Mesenchymal stem cell (in vitro differentiated cells and primary cell): Measurements from ENCODE around the gene JAKMIP2.
A peak's percentile ranks its signal among the peaks of the same experiment; 100 is the strongest.

Source experiments
- DNase-seq: peaks from one replicate; pipeline ENCODE4 v3.0.0-alpha.2; 2013
- H2AFZ ChIP-seq: one replicate; pipeline ENCODE4 v1.6.1; 2013; ENCODE audit warnings: low read depth, mild to moderate bottlenecking, control low read depth, inconsistent platforms, low read length, moderate library complexity
- H2AK5ac ChIP-seq: 2 replicates; pipeline ENCODE4 v1.6.1; 2013; ENCODE audit warnings: low read length, moderate library complexity, mild to moderate bottlenecking, inconsistent platforms; ENCODE audit not compliant: severe bottlenecking
- H2BK120ac ChIP-seq: one replicate; pipeline ENCODE4 v1.6.1; 2013; ENCODE audit warnings: low read depth, mild to moderate bottlenecking, inconsistent platforms, low read length, moderate library complexity
- H2BK12ac ChIP-seq, 2 experiments: one replicate each; pipeline ENCODE4 v1.6.1; 2013; ENCODE audit warnings: inconsistent platforms in 2 of 2, low read length in 2 of 2, mild to moderate bottlenecking in 2 of 2, moderate library complexity in 2 of 2, control low read depth in 1 of 2
- H2BK15ac ChIP-seq: one replicate; pipeline ENCODE4 v1.6.1; 2013; ENCODE audit warnings: mild to moderate bottlenecking, low read depth, inconsistent platforms; ENCODE audit not compliant: poor library complexity, severe bottlenecking
- H2BK5ac ChIP-seq: 2 replicates; pipeline ENCODE4 v1.6.1; 2013; ENCODE audit warnings: low read depth, mild to moderate bottlenecking, low read length, control low read depth, inconsistent platforms; ENCODE audit not compliant: poor library complexity, severe bottlenecking
- H3K14ac ChIP-seq, 2 experiments: one replicate each; pipeline ENCODE4 v1.6.1; 2013; ENCODE audit warnings: inconsistent platforms in 2 of 2, low read length in 2 of 2, control low read depth in 1 of 2, mild to moderate bottlenecking in 1 of 2, moderate library complexity in 1 of 2
- H3K18ac ChIP-seq, 2 experiments: one replicate each; pipeline ENCODE4 v1.6.1; 2013; ENCODE audit warnings: inconsistent platforms in 2 of 2, low read length in 2 of 2, control low read depth in 1 of 2, low read depth in 1 of 2, mild to moderate bottlenecking in 1 of 2
- H3K23ac ChIP-seq, 2 experiments: one replicate each; pipeline ENCODE4 v1.6.1; 2013; ENCODE audit warnings: inconsistent platforms in 2 of 2, low read length in 2 of 2, mild to moderate bottlenecking in 2 of 2, moderate library complexity in 2 of 2, control low read depth in 1 of 2
- H3K27ac ChIP-seq: 2 replicates; pipeline ENCODE4 v1.5.1; 2013; ENCODE audit warnings: mild to moderate bottlenecking, moderate library complexity, low read length, control low read depth, inconsistent platforms; ENCODE audit not compliant: poor library complexity, severe bottlenecking
- H3K27me3 ChIP-seq, 2 experiments: 2 replicates each; pipeline versions ENCODE4 v1.6.1 to v1.7.0; 2013; ENCODE audit warnings: low read length in 2 of 2, mild to moderate bottlenecking in 2 of 2, moderate library complexity in 2 of 2, control low read depth in 1 of 2, inconsistent platforms in 1 of 2; ENCODE audit not compliant: control insufficient read depth in 1 of 2, insufficient read depth in 1 of 2
- H3K36me3 ChIP-seq, 2 experiments: 2 replicates each; pipeline versions ENCODE4 v1.6.1 to v1.7.0; 2013; ENCODE audit warnings: low read length in 2 of 2, control low read depth in 1 of 2, inconsistent platforms in 1 of 2, low read depth in 1 of 2, mild to moderate bottlenecking in 1 of 2; ENCODE audit not compliant: insufficient read depth in 2 of 2, control insufficient read depth in 1 of 2
- H3K4ac ChIP-seq, 2 experiments: one replicate each; pipeline ENCODE4 v1.6.1; 2013; ENCODE audit warnings: inconsistent platforms in 2 of 2, low read length in 2 of 2, mild to moderate bottlenecking in 2 of 2, moderate library complexity in 2 of 2, control low read depth in 1 of 2, low read depth in 1 of 2
- H3K4me1 ChIP-seq: 2 replicates; pipeline ENCODE4 v1.6.1; 2013; ENCODE audit warnings: low read depth, low read length, control low read depth; ENCODE audit not compliant: control insufficient read depth, insufficient read depth
- H3K4me2 ChIP-seq: 2 replicates; pipeline ENCODE4 v1.6.1; 2013; ENCODE audit warnings: low read length, mild to moderate bottlenecking, inconsistent platforms; ENCODE audit not compliant: poor library complexity, severe bottlenecking
- H3K4me3 ChIP-seq, 2 experiments: 2 replicates each; pipeline versions ENCODE4 v1.5.1 to v1.7.0; 2013; ENCODE audit warnings: low read length in 2 of 2, mild to moderate bottlenecking in 2 of 2, control low read depth in 1 of 2, low read depth in 1 of 2; ENCODE audit not compliant: insufficient read depth in 1 of 2
- H3K79me1 ChIP-seq: replicated peaks from 2 replicates; pipeline ENCODE4 v1.6.1; 2013; ENCODE audit warnings: mild to moderate bottlenecking, control low read depth, low read length, inconsistent platforms; ENCODE audit not compliant: poor library complexity, severe bottlenecking
- H3K9ac ChIP-seq: 2 replicates; pipeline ENCODE4 v1.7.0; 2013; ENCODE audit warnings: mild to moderate bottlenecking, low read length, moderate library complexity
- H3K9me3 ChIP-seq: 2 replicates; pipeline ENCODE4 v1.7.0; 2013; ENCODE audit warnings: mild to moderate bottlenecking, low read length; ENCODE audit not compliant: control insufficient read depth
- H4K8ac ChIP-seq: one replicate; pipeline ENCODE4 v1.6.1; 2013; ENCODE audit warnings: inconsistent platforms, mild to moderate bottlenecking, low read length, moderate library complexity
- H4K91ac ChIP-seq: one replicate; pipeline ENCODE4 v1.6.1; 2013; ENCODE audit warnings: mild to moderate bottlenecking, low read length, inconsistent platforms
- WGBS: methylation state at CpG from one replicate; pipeline ENCODE4 v1.1.7; 2013; ENCODE audit warnings: mixed read lengths; 5-methylcytosine and 5-hydroxymethylcytosine counted together

The JAKMIP2 gene

GRCh38 chr5:147565524-147565923 is 217.0 kb downstream of the JAKMIP2 start:
- Histone ChIP-seq H3K4me3 (no peak overlapping the region), H2AFZ (no peak overlapping the region), H3K18ac (no peak overlapping the region), H3K23ac (no peak overlapping the region), H2BK120ac (no peak overlapping the region), H3K79me1 (no peaks in the 10 kb centered on the region), H3K4me2 (no peak overlapping the region), H3K9me3 (no peaks in the 10 kb centered on the region), H2AK5ac (no peak overlapping the region), H2BK15ac (no peak overlapping the region), H2BK12ac (no peak overlapping the region), H3K27me3 (peaks cover 0 to 1% of the 10 kb centered on the region in 2 experiments), H3K4ac (no peak overlapping the region), H3K14ac (no peak overlapping the region), H3K27ac (no peak overlapping the region), H2BK5ac (no peak overlapping the region), H3K36me3 (no peaks in the 10 kb centered on the region), H4K91ac (no peak overlapping the region), H3K4me1 (peaks cover 4% of the 10 kb centered on the region), H4K8ac (no peak overlapping the region), H3K9ac (no peak overlapping the region)
- 67% methylated on average over 1 of the region's 1 CpG for WGBS
- DNase-seq: peak; percentile 29

- Histone ChIP-seq H3K18ac (no peak overlapping the region), H3K14ac (no peak overlapping the region), H3K27ac (no peak overlapping the region), H3K36me3 (no peaks in the 10 kb centered on the region), H2BK15ac (no peak overlapping the region), H3K9me3 (no peaks in the 10 kb centered on the region), H2BK12ac (no peak overlapping the region), H3K4me2 (no peak overlapping the region), H3K4me1 (peaks cover 4% of the 10 kb centered on the region), H3K27me3 (peaks cover 0 to 5% of the 10 kb centered on the region in 2 experiments), H3K9ac (no peak overlapping the region), H2BK120ac (no peak overlapping the region), H3K4ac (no peak overlapping the region), H3K4me3 (no peak overlapping the region), H3K79me1 (no peaks in the 10 kb centered on the region), H2BK5ac (no peak overlapping the region), H4K8ac (no peak overlapping the region), H3K23ac (no peak overlapping the region), H4K91ac (no peak overlapping the region), H2AK5ac (no peak overlapping the region), H2AFZ (no peak overlapping the region)
- no peak for DNase-seq
- 85% methylated on average over 2 of the region's 3 CpGs for WGBS
These were observed 218.4 kb downstream of the JAKMIP2 start for GRCh38 chr5:147564124-147564486.

GRCh38 chr5:147563466-147564123 is 218.9 kb downstream of the JAKMIP2 start:
- Histone ChIP-seq H3K14ac (no peak overlapping the region), H3K18ac (no peak overlapping the region), H3K79me1 (no peaks in the 10 kb centered on the region), H3K4ac (no peak overlapping the region), H4K8ac (no peak overlapping the region), H3K9ac (no peak overlapping the region), H2AK5ac (no peak overlapping the region), H3K27ac (no peak overlapping the region), H3K9me3 (no peaks in the 10 kb centered on the region), H2BK12ac (no peak overlapping the region), H3K23ac (no peak overlapping the region), H3K4me2 (no peak overlapping the region), H3K4me3 (no peak overlapping the region), H4K91ac (no peak overlapping the region), H2BK15ac (no peak overlapping the region), H2BK5ac (no peak overlapping the region), H2BK120ac (no peak overlapping the region), H3K36me3 (no peaks in the 10 kb centered on the region), H3K4me1 (peaks cover 4% of the 10 kb centered on the region), H2AFZ (no peak overlapping the region), H3K27me3 (peaks cover 0 to 5% of the 10 kb centered on the region in 2 experiments)
- DNase-seq: no peak
- WGBS: 100% methylated on average over 1 of the region's 1 CpG

- no peak overlapping the region for H3K9ac ChIP-seq
- no peak overlapping the region for H3K4ac ChIP-seq
- no CpG with 5 or more reads among the region's 2 CpGs for WGBS
These were observed 221.1 kb downstream of the JAKMIP2 start for GRCh38 chr5:147561435-147561834.

More at GRCh38 chr5:147561435-147561834, 221.1 kb downstream of the JAKMIP2 start:
- no peak for DNase-seq
- no peak overlapping the region for H2BK15ac ChIP-seq
- no peak overlapping the region for H2BK12ac ChIP-seq
- H2AFZ ChIP-seq: no peak overlapping the region
- H4K8ac ChIP-seq: no peak overlapping the region
- H3K79me1 ChIP-seq: no peaks in the 10 kb centered on the region
- H2BK5ac ChIP-seq: no peak overlapping the region
- no peaks in the 10 kb centered on the region for H3K36me3 ChIP-seq
- H3K27ac ChIP-seq: no peak overlapping the region
- H3K14ac ChIP-seq: no peak overlapping the region
- H4K91ac ChIP-seq: no peak overlapping the region
- H2BK120ac ChIP-seq: no peak overlapping the region
- H3K27me3 ChIP-seq: peaks cover 0 to 5% of the 10 kb centered on the region in 2 experiments
- no peak overlapping the region for H3K23ac ChIP-seq
- H3K18ac ChIP-seq: no peak overlapping the region
- H3K4me2 ChIP-seq: no peak overlapping the region
- H3K4me1 ChIP-seq: no peaks in the 10 kb centered on the region
- no peaks in the 10 kb centered on the region for H3K9me3 ChIP-seq
- no peak overlapping the region for H3K4me3 ChIP-seq
- no peak overlapping the region for H2AK5ac ChIP-seq
